Dermis blood vessel endothelial cell (primary cell): ENCODE results near the gene AP3S1. TPM values are rescaled to one million over a fixed set of nuclear protein-coding genes. Genes with fewer than 3 reads are reported as not detected.

Source experiments
- DNase-seq: peaks from one replicate; pipeline ENCODE4 v3.0.0; 2010
- total RNA-seq: library from RNA; depleted of rRNA; stranded (reverse); fragments of >200 nt; gene quantifications from 2 replicates; pipeline ENCODE4 v1.2.3, GENCODE V29; 2014

Gene AP3S1
- total RNA-seq, 1 donor from 2014 or later, result 78.6 TPM

GRCh38 chr5:115941051-115941675 lies 99.4 kb downstream of the AP3S1 start:
- DNase-seq, result no peak

- DNase-seq, result no peak
These were observed 102.8 kb downstream of the AP3S1 start for GRCh38 chr5:115944501-115944900.

GRCh38 chr5:115946655-115947054 lies 104.9 kb downstream of the AP3S1 start:
- no peak for DNase-seq

- no peak for DNase-seq
These were observed 105.5 kb downstream of the AP3S1 start for GRCh38 chr5:115947260-115947659.

- no peak for DNase-seq
These were observed 106.4 kb downstream of the AP3S1 start for GRCh38 chr5:115948091-115948534.

GRCh38 chr5:115949096-115949495 lies 107.4 kb downstream of the AP3S1 start:
- no peak for DNase-seq

- DNase-seq, result no peak
These were observed 110.9 kb downstream of the AP3S1 start for GRCh38 chr5:115952588-115952987.

GRCh38 chr5:115954144-115954543 lies 112.4 kb downstream of the AP3S1 start:
- no peak for DNase-seq

GRCh38 chr5:115956957-115957356 lies 115.2 kb downstream of the AP3S1 start:
- DNase-seq, result no peak

- peak; percentile 7 for DNase-seq
These were observed 119.9 kb downstream of the AP3S1 start for GRCh38 chr5:115961381-115962238.

GRCh38 chr5:115962239-115962564 lies 120.5 kb downstream of the AP3S1 start, which contains the start of gene LVRN:
LVRN (plus strand) TSS chr5:115962475; CDS start chr5:115962618, 143 bp downstream.
- no peak for DNase-seq

- peak; percentile 32 for DNase-seq
These were observed 121.0 kb downstream of the AP3S1 start for GRCh38 chr5:115962565-115963402.

GRCh38 chr5:115963566-115963965 lies 121.8 kb downstream of the AP3S1 start:
- DNase-seq, result no peak

Other genes with a start within 250 kb of the AP3S1 start
- 0.17 and 0.93 TPM in 2 replicates for gene TICAM2, start 239.5 kb upstream of the AP3S1 start, total RNA-seq
- 106 and 173 TPM in 2 replicates for gene TMED7, start 215.9 kb upstream of the AP3S1 start, total RNA-seq
- 1.2 and 3.3 TPM in 2 replicates for gene CDO1, start 25.3 kb upstream of the AP3S1 start, total RNA-seq
- gene ATG12, start 370 bp upstream of the AP3S1 start, total RNA-seq, result 49.9 and 55.3 TPM in 2 replicates
- 0.17 and 0.23 TPM in 2 replicates for gene LVRN, start 120.5 kb downstream of the AP3S1 start, total RNA-seq
- gene ARL14EPL, start 190.5 kb downstream of the AP3S1 start, total RNA-seq, result under 0.01 TPM in 1 of 2 replicates, not detected in the other
- gene COMMD10, start 243.1 kb downstream of the AP3S1 start, total RNA-seq, result 35.7 and 41.5 TPM in 2 replicates